Ramos (cell line): Measurements from ENCODE around the gene GALNT13.

ENCODE experiments used
- in situ Hi-C: fragments of 300-500 bp; cut with MboI; formaldehyde crosslinking; loops from one replicate; pipeline ENCODE4 v1.14.3; 2022; ENCODE audit warnings: low sequenced_read_pairs; ENCODE audit not compliant: unreplicated experiment

Gene GALNT13

GRCh38 chr2:153939124-153939796, 67.5 kb downstream of the GALNT13 start:
- in situ Hi-C loops: no loop called here

- in situ Hi-C loops: no loop called here
These were observed 68.8 kb downstream of the GALNT13 start for GRCh38 chr2:153940511-153940910.

GRCh38 chr2:153944800-153945199, 73.1 kb downstream of the GALNT13 start:
- in situ Hi-C loops: no loop called here

- in situ Hi-C loops: no loop called here
These were observed 74.3 kb downstream of the GALNT13 start for GRCh38 chr2:153946036-153946435.

- in situ Hi-C loops: no loop called here
These were observed 82.0 kb downstream of the GALNT13 start for GRCh38 chr2:153953761-153954160.

DNA sequence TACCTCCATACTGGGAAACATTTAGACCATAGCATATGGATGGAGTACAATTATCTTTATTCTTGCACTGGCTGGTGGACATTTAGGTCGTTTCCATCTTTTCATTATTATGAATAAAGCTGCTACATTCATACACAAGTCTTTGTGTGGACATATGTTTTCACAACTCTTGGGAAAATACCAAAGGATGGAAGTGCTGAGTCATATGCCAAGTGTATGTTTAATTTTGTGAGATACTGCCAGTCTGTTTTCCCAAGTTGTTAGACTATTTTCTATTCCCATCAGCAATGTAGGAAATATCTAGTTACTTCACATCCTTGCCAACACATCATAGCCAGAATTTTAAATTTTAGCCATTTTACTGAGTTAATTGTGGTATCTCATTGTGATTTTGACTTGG, 91.5 kb downstream of the GALNT13 start:
- in situ Hi-C loops: no loop called here

DNA sequence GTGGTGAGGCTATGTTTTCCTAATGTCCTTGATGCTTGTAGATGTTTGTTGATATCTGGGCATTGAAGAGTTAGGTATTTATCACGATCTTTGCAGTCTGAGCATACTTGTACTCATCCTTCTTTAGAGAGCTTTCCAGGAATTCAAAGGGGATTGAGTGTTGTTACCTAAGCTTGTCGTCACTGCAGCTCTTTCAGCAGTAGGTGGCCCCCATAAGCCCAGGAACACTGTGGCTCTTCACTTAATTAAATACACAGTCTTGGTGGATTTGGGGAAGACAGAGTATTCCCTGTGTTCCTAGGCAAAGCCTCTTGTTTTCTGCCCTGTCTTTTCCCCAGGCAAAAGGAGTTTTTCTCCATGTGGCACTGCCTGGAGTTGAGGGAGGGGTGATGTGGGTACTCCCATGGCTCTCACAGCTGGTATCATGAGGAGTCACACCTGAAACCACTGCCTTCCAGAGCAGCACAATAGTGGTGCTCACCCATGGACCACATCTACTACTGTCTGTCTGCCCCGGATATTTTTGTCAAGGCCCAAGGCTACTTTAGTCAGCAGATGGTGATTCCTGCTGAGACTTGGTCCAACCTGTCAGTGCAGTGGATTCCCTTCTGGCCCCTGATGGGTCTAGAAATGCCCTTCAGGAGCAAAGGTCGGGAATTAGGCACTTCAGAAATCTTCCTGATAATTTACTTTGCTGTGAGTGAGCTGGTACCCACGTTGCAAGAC, 95.7 kb downstream of the GALNT13 start:
- in situ Hi-C loops: no loop called here

DNA sequence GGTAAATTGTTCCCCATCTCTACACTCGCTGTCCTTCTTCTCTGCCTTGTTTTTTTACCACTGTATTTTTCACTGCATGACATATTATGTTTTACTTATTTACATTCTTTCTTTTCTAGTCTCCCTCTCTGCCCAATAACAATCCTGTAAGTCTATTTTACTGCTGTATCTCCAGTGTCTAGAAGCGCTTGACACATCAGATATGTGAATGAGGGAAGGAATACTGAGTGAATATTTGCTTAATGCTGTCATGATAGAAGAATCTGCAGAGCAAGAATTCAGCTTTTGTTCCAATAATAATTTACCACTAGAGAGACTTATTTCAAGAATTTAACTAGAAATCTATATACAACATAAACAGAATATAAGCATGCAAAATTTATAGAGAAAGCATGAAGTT, 99.5 kb downstream of the GALNT13 start:
- in situ Hi-C loops: no loop called here

DNA sequence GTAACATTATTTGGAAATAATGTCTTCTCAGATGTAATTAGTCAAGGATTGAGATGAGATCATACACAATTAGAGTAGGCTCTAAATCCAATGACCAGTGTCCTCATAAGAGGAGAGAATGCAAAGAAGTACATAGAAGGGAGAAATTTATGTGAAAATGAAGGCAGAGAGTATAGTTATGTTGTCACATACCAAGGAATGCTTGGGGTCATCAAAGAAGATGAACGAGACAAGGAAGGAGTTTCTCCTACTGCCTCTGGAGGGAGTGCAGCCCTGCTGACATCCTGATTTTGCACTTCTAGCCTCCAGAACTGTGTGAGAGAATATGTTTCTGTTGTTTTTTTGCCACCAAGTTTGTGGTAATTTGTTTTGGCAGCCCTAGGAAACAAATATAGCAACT, 100.1 kb downstream of the GALNT13 start:
- in situ Hi-C loops: no loop called here

- in situ Hi-C loops: no loop called here
These were observed 100.7 kb downstream of the GALNT13 start for GRCh38 chr2:153972412-153972811.

DNA sequence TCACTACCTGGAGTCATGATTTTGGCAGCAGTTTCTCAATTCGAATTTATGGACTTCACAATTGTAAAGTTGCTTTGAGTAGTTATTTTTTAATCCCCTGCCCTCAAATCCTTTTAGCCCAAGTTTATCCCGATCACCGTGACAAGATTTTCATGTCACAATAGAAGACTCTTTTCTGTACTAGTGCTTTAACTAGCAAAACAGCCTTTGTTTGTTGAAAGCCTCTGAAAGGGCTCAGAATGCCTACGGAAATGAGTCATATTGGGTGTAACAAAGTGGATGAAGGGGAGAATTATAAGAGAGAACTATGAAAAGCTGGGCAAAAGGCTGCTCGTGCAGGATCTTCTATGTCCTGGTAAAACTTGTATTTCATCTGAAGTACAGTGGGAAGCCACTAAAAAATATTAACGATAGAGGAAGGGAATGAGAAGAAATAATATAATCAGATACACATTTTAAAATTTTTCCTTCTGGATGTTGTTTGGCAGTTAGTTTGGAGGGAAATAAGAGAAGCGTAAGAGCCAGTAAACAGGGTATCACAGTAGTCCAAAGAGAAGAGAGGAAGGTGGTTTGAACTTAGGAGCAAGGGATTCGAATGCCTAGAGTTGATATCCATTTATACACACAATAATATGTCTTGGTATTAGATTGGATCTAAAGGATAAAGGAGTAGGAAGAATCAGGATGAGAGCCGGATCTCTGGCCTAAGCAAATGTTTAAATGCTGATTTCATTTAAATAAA, 114.9 kb downstream of the GALNT13 start:
- in situ Hi-C loops: no loop called here

GRCh38 chr2:153990771-153991170, 119.0 kb downstream of the GALNT13 start:
- in situ Hi-C loops: no loop called here

GRCh38 chr2:154013514-154013913, 141.8 kb downstream of the GALNT13 start:
- in situ Hi-C loops: no loop called here

DNA sequence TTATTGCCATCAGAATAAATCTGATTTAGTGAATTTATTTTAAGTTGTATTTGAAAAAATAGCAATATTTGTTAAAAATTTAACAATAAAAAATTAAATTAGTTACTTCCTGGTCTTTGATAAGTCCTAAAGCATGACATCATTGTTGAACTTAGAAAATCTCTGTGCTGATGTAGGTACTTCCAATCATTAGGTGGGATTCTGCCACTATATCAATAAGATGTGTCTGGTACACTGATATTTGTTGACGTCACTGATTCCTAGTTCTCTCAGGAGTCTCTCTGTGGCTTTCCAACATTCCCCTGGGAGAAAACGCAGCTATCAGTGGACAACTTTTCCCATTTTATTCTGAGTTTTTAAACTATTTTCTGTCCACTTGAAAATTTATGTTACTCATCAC, 143.5 kb downstream of the GALNT13 start:
- in situ Hi-C loops: no loop called here

DNA sequence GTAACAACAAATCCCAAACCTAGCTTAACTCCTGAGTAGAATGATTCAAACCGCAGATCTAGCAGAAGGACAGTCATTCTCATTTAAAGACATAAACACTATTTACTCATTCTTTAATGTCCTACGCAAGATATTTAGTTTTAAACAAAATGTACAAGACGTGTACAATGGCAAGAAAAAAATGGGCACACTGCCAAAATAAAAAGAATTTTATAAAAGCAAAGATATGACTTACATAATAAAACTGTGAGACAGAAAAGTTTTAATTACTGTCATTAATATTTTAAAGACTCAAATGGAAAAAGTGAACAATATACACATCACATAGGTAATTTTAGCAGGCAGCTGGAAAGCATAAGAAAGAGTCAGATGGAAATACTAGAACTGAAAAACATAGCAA, 157.8 kb downstream of the GALNT13 start:
- in situ Hi-C loops: no loop called here

DNA sequence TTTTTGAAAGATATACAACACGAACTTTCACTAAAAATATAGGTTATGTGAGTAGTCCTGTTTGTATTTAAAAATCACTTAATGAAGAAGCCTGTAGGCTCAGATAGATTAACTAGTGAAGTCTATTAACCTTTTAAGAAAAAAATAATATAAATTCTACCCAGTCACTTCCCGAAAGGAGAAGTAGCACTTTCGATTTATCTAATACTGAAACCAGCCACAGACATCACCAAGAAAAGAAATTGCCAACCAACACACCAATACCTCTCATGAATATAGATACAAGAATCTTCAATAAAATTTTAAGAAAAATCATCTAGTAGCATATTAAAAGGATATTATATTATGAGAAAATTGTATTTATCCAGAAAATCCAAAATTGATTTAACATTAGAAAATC, 160.5 kb downstream of the GALNT13 start:
- in situ Hi-C loops: no loop called here

GRCh38 chr2:154046493-154046892, 174.8 kb downstream of the GALNT13 start:
- in situ Hi-C loops: no loop called here

GRCh38 chr2:154048905-154049304, 177.2 kb downstream of the GALNT13 start:
- in situ Hi-C loops: no loop called here

- in situ Hi-C loops: no loop called here
These were observed 177.8 kb downstream of the GALNT13 start for GRCh38 chr2:154049561-154049960.

- in situ Hi-C loops: no loop called here
These were observed 195.4 kb downstream of the GALNT13 start for GRCh38 chr2:154067124-154067523.

DNA sequence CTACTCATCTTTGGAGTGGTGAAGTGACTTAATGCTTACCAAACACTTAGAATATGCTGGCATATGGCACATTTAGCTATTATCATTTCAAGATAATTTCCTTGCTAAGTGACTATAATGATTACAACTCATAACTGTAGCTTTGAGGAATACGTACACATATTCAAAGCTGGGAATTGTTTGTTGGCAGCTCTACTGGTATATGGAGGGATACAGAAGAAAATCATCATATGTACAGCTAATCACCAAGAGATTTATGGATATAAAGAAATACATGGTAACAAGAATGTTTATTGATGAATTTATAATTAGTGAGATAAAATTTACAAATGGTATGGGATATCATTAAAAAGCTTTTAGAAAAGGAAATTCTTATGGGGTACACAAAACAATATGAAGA, 207.2 kb downstream of the GALNT13 start:
- in situ Hi-C loops: no loop called here
